ENCODE data around the gene PPIH.

GRCh38 chr1:42680055-42680454, 21.8 kb downstream of the PPIH start:
- TF ChIP-seq POLR2A (IDR thresholded peaks at IDR 0.05; ENCODE audit: low read depth, low read length) (no peak), POLR2AphosphoS5 (IDR thresholded peaks at IDR 0.05; ENCODE audit: low read depth, low read length) (no peak), SPI1 (IDR thresholded peaks at IDR 0.05; ENCODE audit: low read depth, low read length) (no peak), TAF1 (IDR thresholded peaks at IDR 0.05; ENCODE audit: low read depth, low read length) (no peak)

Measured in GM12891 (cell line).